Vagina (tissue), 2 donors: Measurements from ENCODE around the gene MKRN2OS.

Experiments used
- POLR2A ChIP-seq, 2 donors: fragments of 450-650 bp; IDR thresholded peaks; one replicate each; pipeline ENCODE4 v1.6.1; 2017; ENCODE audit warnings: antibody characterized with exemption in 2 of 2, mild to moderate bottlenecking in 2 of 2, moderate library complexity in 2 of 2
- POLR2AphosphoS5 ChIP-seq, 2 donors: sonication (generic); formaldehyde crosslinking; IDR thresholded peaks; one replicate each; pipeline ENCODE4 v1.9.0; 2017; ENCODE audit warnings: antibody characterized with exemption in 2 of 2, mild to moderate bottlenecking in 2 of 2, low read depth in 1 of 2; ENCODE audit not compliant: insufficient read depth in 1 of 2
- TF ChIP-seq, protein P1 (sequence below), 3 experiments: fragments of 450-650 bp in 2 of 3; fragments of 200-600 bp in 1 of 3; sonication (generic) in 1 of 3; IDR thresholded peaks; one replicate each; pipeline ENCODE4 v1.5.1; 2017 to 2019; ENCODE audit warnings: antibody characterized with exemption in 3 of 3, mild to moderate bottlenecking in 2 of 3, moderate library complexity in 2 of 3

DNA sequence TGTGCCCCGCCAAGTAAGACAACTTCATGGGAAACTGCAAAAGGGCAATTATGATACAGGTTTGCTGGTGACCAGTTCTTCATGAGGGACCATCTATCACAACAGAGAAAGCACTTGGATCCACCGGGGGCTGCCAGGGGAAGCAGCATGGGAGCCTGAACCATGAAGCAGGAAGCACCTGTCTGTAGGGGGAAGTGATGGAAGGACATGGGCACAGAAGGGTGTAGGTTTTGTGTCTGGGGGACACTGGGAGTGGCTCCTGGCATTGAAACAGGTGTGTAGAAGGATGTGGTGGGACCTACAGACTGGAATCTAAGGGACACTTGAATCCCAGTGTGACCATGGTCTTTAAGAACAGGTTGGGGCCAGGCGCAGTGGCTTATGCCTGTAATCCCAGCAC, 34.2 kb upstream of the MKRN2OS start:
- TF ChIP-seq POLR2AphosphoS5 (IDR thresholded peaks at IDR 0.05; ENCODE audit: insufficient read depth in 1 of 2, low read depth in 1 of 2) = no peak
- TF ChIP-seq, protein P1, sequence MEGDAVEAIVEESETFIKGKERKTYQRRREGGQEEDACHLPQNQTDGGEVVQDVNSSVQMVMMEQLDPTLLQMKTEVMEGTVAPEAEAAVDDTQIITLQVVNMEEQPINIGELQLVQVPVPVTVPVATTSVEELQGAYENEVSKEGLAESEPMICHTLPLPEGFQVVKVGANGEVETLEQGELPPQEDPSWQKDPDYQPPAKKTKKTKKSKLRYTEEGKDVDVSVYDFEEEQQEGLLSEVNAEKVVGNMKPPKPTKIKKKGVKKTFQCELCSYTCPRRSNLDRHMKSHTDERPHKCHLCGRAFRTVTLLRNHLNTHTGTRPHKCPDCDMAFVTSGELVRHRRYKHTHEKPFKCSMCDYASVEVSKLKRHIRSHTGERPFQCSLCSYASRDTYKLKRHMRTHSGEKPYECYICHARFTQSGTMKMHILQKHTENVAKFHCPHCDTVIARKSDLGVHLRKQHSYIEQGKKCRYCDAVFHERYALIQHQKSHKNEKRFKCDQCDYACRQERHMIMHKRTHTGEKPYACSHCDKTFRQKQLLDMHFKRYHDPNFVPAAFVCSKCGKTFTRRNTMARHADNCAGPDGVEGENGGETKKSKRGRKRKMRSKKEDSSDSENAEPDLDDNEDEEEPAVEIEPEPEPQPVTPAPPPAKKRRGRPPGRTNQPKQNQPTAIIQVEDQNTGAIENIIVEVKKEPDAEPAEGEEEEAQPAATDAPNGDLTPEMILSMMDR (IDR thresholded peaks at IDR 0.05) = no peak
- TF ChIP-seq POLR2A (IDR thresholded peaks at IDR 0.05) = no peak
